ENCODE data around the gene SPTB.
A peak's percentile ranks its signal among the peaks of the same experiment; 100 is the strongest.

Gene SPTB

DNA sequence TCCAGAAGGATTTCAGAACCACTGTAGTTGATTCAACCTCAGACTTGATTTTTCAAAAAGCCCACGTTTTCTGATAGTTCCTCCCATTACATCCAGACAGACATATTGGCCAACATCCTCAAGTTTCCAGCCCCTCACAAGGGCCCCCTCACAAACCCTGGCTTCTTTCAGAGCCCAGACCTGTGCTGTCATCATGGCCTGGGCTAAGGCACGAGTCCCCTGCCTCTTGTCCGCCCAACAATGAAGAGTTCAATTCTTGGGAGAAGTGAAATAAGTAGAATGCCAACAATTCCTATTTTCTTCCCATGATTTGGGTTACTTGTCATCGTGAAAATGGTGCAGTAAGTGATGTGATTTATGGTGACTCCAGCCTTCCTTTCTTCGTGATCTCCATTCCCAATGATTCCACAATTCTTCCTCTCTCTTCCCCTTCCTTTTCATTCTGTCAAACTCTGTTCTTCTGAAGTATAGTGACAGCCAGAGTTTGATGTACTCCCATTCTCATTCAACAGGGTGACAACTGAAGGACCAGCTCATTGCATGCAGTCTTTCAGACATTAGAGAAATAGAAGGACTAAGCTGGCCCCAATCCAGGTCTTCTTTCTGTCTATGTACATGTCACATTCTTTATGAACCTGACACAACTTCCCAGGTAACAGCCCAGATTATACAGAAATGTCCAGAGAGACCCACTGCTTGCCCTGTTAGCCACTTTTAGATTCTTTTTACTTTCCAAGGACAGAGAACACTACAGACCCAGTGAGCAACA is 29.2 kb downstream of the SPTB start:
- no peak for DNase-seq (ENCODE audit: low spot score)

DNA sequence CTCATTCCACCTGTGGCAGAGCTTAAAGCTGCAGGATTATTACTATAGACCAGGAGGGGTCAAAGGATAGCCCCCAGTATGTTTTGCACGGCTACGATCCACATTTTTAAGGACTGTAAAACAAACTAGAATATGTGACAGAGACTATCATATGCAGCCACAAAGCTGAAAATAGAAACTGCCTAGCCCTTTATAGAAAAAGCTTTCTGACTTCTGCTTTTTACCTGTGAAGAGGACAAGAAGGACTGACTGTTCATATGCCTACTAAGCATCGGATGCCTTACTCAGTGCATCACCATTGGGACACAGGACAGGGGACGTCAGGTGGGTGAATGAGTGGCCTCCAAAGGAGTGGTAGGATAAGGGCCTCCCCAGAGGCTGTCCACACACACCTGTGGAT is 29.8 kb downstream of the SPTB start:
- DNase-seq (ENCODE audit: low spot score), result no peak

DNA sequence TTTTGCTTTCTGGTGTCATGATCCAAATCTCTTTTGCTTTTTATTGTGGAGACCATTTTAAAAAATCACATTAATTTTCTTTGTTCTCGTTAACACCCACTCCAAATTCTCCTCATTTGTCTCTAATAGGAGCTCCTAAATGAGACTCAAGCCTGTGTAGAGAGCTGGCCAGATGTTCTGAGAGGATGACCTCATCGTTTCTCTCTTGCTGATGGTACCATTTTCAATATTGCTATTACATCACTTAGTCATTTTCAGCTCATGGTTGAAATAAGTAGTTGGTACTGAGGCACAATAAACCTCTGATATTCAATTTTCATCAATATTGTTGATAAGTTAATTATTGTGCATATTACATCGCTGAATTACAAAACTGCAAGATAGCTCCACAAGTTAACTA is 31.5 kb downstream of the SPTB start:
- DNase-seq (ENCODE audit: low spot score), result no peak

DNA sequence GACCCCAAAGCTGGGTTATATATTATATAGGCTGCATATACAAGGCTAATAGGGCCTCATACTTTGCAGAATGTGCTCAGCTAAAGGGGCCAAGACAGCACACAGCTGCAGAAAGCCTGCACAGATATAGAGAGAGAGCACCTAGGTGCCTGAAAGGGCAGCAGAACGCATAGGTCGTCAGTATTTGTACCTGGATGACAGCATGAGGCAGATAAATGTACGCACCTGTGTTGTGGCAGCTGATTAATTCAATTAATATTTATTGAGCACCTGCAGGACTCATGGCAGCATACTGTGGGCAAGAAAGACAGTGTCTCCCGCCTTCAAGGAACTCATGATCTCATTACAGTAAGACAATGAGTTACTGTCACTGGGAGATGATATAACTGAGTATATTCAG is 33.4 kb downstream of the SPTB start:
- no peak for DNase-seq (ENCODE audit: low spot score)

DNA sequence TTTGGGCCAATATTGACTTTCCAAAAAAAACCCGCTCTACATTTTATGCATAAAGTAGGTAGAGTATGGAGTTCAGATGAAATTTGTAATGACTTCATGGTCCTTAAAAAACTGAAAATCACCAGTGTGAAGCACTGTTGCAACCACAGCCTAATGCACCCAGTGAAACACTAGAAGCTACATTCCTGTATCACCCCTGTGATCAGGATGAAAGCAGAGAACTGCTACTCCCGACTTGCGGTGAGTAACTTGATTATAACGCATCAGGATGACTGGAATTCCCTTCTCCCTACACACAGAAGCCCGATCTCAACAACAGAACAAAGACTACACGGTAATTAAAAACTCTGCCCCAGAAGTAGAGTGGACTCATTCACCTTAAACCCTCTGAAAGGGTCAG is 33.8 kb downstream of the SPTB start:
- DNase-seq (ENCODE audit: low spot score), result no peak

DNA sequence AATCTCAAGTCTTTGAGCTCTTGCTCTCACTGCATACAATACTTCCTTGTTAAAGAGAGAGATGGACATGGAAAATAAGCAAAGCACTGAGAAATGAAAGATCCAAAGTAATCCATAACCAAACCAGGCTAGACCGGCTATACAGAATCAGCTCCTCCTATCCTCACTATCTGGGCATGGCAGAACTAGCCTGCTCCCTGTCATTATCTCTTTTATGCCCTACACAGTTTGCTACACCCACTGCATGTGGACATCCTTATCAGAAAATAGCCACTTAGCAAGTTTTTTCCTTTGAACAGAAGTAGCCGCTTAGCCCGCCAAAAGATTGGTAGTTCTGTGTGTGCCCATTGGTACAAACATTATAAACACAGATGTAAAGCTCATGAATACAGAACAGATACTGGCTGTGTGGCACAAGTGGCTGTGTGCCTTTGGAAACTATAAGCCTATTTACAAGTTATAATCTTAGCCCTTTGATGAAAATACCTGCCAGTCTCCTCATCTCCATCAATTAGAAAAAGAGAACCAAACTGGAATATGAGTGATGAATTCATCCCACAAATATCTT is 34.7 kb downstream of the SPTB start:
- no peak for DNase-seq (ENCODE audit: low spot score)

DNA sequence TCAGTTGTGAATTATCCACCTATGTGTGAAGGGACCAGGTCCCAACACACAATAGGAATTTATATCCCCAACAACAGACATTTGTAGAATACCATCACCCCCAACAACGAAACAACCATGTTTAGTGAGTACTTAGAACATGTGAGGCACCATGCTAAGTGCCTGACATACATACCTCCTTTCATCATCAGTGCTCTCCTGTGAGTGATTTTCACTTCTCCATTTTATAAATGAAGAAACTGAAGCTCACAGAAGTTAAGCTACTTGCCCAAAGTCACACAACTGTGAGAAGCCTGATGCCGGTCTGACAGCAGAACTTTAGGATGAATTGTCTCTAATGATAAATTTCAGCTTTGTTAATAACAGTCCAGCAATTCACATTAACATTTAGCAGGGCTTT is 35.4 kb downstream of the SPTB start:
- no peak for DNase-seq (ENCODE audit: low spot score)

DNA sequence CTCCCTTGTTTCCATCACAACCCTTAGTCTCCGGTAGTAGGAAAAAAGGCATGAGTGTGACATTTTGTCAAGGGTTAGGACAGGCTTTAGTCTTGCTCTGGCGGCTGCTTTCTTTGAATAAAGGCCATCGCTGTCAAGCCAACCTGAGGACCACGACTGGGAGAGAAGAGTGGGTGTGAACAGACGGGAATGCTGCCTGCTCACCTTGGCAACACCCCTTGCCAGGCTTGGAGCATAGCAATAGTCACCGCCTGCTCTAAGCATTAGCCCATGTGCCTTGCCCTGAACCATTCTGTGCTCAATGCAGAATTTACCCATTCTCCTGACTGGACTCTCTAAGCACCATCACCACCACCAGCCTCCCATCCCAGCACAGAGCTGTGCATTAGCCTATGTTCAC is 36.2 kb downstream of the SPTB start:
- no peak for DNase-seq (ENCODE audit: low spot score)

DNA sequence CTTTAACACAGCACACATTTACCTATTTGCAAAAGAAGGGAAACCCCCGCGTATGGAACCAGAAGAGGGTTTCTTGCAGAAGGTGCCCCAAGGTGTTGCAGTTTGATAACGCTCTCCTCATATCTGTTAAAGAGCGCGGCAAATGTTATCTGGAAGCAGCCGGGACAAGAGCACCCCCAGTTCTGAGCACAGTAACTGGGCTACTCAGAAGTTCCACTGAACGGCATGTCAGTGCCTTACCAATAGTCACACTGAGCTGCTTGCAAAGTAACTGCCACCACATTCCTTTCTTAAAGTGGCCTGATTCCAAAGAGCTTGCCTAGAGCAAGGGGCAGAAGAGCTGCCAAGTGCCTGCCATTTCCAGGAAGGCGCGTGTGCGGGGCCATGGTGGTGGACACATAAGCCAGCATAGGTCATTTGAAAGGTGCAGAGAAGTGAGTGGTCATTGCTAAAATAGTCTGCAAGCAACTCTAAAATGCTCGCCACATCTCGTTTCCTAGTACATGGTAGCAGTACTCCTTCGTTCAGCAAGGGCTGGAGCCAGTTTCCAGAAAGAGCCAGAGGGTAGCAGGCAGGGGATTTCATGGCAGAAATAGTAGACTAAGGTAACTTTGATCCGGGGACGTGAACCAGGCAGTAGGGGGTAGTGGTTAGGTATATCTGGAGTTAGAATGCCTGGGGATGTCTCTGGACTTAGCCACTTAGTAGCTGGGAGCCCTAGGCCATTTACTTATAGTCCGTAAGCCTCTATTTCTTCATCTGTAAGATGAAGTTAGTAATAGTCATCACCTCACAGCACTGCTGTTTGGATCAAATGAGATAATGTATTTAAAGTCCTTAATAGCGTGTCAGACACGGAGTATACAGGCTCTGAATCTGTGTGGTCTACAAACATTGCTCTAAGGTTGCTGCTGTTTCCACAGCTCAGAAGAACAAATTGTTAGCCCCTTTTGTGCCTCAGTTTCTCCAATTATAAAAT is 37.6 kb downstream of the SPTB start:
- DNase-seq (ENCODE audit: low spot score), result no peak

DNA sequence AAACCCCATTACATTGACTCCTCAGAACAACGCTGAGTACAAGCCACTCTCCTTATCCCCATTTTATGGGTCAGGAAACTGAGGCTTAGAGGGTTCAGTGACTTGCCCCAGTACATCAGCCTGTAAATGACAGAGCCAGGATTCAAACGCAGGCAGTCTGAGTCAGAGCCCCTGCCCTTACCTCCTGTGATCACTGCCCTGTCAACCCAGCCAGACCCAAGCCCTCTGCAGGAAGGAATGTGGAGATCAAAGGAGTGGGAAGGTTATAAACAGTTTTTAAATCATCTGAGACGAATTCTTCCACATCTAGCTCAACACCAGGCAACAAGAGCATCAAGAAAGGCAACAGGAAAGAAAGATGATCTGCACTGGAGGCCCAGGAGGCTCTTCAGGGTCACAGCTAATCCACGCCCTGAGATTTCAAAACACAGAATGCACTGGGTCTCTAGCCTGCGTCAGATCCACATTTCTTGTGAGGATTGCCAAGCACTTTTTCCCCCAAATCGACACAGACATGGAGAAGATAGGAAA is 38.5 kb downstream of the SPTB start:
- no peak for DNase-seq (ENCODE audit: low spot score)

DNA sequence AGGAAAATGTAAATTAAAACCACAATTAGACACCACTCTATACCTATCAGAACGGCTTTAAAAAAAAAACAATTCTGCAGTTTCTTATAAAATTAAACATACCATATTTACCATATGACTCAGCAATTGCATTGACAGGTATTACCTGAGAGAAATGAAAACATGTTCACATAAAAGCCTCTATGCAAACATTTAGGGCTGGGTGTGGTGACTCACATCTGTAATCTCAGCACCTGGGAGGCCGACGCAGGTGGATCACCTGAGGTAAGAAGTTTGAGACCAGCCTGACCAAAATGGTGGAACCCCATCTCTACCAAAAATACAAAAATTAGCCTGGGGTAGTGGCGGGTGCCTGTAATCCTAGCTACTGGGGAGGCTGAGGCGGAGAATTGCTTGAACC is 41.1 kb downstream of the SPTB start:
- DNase-seq (ENCODE audit: low spot score), result no peak

DNA sequence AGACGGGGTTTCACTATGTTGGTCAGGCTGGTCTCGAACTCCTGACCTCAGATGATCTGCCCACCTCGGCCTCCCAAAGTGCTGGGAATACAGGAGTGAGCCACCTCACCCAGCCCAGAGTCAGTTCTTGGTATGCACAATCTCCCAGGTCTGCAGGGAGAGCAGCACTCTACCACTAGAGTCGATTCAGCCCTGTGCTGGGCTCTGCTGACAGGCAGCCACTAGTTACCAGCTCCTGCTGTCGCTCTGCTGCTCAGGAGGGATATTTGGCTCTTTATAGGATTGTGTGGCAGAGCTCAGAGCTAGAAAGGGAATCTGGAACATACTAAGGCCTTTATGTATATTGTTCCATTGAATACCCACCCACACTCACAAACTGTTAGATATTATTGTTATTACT is 44.3 kb downstream of the SPTB start:
- no peak for DNase-seq (ENCODE audit: low spot score)

DNA sequence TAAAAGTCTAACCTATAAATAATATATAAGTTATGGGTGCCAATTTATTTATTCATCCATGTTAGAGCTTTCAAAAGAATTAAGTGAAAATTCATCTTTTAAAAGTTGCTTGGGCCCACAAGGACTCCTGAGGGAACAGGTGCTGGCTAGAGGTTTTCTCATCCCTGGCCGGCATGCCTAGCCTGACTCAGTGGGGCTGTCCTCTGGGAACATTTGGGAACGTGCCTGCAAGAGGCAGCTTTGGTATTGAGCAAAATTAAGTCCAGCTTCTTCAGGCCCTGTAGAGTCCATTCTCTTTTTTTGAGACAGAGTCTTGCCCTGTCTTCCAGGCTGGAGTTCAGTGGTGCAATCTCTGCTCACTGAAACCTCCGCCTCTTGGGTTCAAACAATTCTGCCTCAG is 44.7 kb downstream of the SPTB start:
- DNase-seq (ENCODE audit: low spot score), result no peak

DNA sequence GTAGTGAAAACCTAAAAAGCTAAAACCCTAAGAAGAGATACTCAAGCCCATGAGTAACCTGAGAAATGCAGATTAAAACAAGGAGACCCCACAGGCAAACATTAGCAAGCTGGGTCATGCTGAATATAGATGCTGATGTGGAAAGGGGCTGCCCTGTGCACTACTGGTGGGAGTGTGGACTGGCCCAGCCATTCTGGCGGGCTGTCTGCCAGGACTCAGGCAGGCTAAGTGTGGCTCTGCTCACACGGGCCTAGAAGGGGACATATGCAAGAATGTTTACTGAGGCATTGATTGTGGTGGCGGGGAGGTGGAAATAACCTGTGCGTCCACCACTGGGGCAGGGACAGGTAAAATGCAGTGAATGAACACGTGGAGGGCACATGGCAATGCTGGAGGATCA is 48.3 kb downstream of the SPTB start:
- no peak for DNase-seq (ENCODE audit: low spot score)

DNA sequence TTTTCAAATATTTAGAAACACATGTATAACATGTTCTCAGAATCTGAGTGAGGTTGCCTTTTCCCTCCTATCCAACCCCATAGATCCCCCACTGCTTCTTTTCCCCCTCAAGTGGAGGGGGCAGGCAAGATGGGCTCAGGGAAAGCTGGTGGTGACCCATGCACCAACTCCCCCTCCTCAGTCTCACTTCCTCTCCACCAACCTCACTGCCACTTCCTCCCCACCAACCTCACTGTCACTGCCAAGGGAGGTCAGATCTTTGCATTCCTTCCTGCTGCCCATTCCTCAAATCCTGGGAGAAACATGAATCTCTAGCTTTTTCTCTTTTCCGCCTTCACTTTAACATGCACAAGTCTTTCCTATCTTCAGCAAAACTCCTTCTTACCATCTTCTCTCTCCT is 48.7 kb downstream of the SPTB start:
- no peak for DNase-seq (ENCODE audit: low spot score)

DNA sequence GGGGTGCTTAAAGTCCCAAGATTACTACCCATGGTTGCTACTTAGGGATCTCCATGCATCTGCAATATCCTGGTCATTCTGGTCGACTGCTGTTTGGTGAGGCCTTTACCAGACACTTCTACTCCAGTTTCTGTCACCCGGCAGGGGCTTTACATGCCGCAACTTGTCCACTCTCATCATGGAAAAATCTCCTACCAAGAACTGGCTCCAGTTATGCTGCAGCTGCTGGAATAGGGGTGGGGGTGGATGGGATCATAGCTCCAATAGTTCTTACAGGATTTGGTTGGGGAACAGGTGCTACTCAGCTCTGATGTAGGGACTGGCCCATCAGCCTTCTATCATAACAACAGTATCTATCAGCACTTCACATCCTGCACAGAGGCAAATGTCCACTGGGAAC is 51.6 kb downstream of the SPTB start:
- DNase-seq (ENCODE audit: low spot score), result no peak

DNA sequence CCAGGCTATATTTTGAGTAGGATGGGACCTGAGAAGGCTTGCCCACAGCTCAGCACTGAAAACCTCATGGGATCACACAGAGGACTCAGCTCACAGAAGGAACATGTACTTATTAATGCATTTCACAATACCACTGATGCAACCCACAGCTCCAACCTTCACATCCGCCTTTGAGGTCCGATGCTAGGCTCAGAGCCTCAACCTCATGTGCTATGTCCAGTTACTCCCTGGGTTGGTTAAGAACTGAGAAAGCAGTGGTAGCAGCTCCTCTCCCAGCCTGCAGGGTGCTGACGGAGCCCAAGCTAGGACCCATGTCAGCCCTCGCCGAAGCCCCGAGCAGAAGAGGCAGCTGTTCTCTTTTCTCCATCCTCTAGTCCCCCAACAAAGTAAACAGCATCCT is 52.9 kb downstream of the SPTB start:
- no peak for DNase-seq (ENCODE audit: low spot score)

DNA sequence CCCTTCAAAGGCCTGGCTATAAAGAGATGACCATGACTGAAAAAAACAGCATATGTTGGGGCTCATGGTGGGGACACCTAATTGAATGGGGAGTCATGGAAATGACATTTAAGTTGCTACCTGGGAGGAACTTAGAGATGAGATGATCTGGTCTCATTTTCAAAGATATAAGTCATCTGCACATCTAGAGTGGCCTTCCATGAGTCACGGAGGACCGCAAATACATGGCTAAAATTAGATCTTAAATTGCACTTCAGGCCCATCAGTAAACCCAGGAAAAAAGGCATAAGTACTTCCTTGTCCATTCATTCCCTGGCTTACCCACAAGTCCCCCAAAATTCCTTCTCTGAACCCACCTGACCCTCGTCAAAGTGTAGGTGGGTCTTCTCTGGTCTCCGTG is 53.4 kb downstream of the SPTB start:
- DNase-seq (ENCODE audit: low spot score), result no peak

DNA sequence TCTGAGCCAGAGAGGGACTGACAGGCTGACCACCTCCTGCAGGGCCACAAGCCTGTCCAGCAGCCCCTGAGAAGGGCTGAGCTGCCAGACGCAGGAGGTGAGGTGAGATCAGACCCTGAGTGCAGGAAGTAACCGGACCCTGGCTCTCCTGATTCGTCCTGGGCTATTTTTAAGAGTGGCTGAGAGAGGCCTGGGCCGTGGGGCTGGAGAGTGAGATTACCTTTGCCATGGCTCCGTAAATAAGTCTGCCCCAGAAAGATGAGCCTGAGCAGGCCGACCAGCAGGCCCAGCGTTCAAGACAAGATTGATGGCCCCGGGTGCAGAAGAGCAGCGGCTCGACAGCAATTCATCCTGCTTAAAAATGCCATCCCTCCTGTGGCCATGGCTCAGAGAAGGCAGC is 54.2 kb downstream of the SPTB start:
- DNase-seq (ENCODE audit: low spot score), result no peak

DNA sequence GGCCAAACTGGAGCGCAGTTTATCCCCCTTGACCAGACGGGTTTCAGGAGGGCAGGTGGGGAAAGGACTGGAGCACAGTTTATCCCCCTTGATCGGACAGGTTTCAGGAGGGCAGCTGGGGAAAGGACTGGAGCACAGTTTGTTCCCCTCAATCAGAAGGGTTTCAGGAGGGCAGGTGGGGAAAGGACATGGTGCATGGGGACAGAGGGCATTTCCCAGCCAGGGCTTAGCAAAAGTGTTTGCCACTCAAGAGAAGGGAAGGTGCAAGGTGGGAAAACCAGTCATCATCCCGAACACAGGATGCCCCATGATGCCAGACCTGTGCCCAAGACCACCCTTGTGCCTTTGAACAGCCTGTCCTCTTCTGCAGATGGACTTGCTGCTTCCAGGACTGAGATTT is 54.7 kb downstream of the SPTB start:
- DNase-seq (ENCODE audit: low spot score), result no peak

DNA sequence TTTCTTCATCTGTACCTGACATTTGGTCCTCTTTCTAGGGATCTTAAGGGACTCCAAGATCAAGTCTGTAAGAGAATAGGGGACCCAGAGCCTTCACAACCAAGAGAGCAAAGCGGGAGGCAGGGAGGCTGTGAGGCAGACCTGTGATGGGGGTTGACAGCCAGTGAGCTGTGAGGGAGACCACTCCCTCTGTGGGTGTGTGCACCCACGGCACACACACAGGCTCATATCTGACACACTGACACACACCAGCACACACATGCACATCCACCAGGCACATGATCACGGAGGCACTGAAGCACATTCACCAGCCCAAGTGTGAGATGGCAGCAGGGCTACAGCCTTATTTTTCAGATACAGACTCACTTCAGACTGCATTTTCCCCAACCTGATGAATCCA is 55.2 kb downstream of the SPTB start:
- DNase-seq (ENCODE audit: low spot score), result no peak

DNA sequence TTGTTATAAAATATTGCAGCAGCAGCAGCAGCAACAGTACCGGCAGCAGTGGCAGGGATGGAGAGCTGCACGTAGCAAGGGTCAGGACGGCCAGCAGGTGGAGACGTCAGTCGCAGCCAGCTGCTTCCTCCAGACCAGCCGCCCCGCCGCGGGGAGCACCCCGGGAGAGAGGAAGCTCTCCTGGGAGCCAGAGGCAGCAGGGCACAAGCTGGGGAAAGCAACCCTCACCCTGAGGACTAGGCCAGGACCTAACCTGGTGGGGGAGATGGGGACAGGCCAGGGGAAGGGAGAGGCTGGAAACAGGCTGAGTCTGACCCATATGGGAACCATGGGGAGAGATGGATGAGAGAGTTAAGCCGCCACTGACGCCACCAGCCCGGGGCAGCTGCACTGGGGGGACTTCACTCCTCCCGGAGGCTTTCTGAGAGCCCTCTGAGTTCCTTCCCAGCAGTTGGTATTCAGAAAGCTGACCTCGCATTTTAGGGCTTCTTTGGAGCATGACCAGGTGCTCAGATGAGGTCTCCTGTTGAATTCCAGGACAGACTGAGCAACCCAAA is 56.3 kb downstream of the SPTB start:
- peak; percentile 60 for DNase-seq (ENCODE audit: low spot score)

DNA sequence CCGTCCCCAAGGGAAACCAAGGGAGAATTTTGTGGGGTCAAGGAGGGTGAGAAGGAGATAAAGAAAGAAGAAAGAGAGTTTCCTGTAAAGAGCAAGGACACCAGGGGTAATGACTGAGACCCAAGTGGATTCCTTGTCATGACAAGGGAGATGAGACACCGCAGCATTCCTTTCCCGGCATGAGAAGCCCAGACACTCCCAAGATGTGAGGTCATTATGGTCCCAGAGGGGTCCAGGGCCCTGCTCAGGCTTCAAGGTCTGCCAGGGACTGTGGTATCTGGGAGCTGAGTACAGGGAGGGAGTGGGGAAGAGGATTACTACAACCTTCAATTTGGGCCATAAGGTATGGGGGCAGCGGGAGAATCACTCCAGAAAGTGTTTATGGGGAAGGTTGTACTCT is 58.1 kb downstream of the SPTB start:
- DNase-seq (ENCODE audit: low spot score), result no peak
